Stimulated activated CD4-positive, alpha-beta T cell treated with anti-CD3 and anti-CD28 coated beads, Interleukin-15, amount 100 ng/mL, for 24 hours (primary cell): ENCODE data around the gene GRIN2D.
A peak's percentile ranks its signal among the peaks of the same experiment; 100 is the strongest.
"Not testable (repeated sequence)": the region's sequence is repeated elsewhere in the genome, so short reads cannot be mapped to it uniquely, and the experiment has no call there.

Experiments
- DNase-seq: peaks from one replicate; pipeline ENCODE4 v3.0.0-alpha.2; 2020

GRIN2D gene

GRCh38 chr19:48393559-48394330 is at the start of gene GRIN2D:
TSS of gene GRIN2D (plus strand) at chr19:48393668. CDS start at chr19:48398393, 4,725 bp downstream.
- DNase-seq = peak; percentile 32

DNA sequence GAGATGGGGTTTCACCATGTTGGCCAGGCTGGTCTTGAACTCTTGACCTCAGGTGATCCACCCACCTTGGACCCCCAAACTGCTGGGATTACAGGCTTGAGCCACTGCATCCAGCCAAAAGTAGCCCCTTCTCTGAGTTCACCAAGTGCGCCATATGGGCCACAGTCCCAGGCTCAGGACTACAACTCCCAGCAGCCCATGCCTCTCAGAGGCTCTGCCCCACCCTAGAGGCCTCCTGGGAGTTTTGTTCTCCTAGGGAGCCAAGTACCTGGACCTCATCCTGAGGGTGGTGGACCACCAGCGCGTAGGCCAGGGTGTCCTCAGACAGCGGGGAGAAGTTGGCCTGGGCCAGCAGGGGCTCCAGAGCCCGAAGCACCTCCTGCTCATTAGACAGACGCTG is 48.6 kb upstream of the GRIN2D start:
- DNase-seq = no peak

GRCh38 chr19:48346191-48346590 is 47.3 kb upstream of the GRIN2D start:
- DNase-seq = no peak

DNA sequence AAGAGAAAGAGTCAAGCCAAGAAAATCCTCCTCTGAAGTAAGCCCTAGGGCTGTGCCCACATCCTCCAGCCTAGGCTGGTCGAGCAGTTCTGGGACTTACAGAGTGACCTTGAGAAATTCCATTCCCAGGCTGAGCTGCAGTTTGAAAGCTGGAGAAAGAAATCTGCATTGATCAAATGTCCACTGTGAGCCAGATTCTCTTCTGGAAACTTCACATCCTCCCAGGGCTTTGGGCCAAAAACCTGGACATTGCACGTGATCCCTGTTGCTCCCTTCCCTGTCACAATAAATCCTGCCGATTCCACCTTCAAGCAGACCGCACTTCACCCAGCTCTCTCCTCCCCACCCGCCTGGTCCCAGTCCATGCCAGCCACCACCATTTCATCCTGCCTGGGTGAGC is 45.4 kb upstream of the GRIN2D start:
- no peak for DNase-seq

- DNase-seq = no peak
Measured at GRCh38 chr19:48348737-48349136, 44.7 kb upstream of the GRIN2D start.

DNA sequence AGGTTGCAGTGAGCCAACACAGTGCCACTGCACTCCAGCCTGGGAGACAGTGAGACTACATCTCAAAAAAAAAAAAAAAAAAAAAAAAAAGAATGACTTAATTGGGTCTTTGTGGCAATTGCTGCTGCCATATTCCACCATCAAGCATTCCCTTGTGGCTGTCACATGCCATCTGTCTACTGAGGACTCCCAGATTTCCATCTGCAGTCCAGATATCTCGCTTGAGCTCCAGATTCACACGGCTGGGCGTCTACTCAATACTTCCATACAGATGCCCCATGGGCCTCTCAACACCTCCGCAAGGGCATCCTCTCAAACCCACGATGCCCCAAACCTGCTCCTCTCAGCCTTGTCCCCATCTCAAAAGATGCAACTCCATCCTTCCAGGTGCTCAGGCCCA is 42.6 kb upstream of the GRIN2D start:
- DNase-seq = no peak

DNA sequence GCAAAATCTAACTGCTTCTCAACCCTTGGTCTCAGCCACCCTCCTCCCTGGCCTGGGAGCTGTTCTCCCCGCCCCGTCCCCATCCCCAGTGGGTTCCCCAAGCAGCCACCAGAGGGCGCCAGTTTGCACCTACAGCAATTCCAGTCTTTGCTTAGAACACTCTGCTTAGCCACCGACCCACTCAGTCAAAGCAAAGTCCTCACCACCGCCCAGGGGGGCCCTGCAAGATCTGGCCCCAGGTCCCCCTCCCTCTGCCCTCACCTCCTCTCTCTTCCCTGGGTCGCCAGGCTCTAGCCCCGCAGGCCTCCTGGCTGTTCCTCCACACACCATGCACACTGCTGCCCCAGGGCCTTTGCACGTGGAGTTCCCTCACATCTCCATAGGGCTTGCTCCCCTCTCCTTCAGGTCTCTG is 42.1 kb upstream of the GRIN2D start:
- peak; percentile 88 for DNase-seq

DNA sequence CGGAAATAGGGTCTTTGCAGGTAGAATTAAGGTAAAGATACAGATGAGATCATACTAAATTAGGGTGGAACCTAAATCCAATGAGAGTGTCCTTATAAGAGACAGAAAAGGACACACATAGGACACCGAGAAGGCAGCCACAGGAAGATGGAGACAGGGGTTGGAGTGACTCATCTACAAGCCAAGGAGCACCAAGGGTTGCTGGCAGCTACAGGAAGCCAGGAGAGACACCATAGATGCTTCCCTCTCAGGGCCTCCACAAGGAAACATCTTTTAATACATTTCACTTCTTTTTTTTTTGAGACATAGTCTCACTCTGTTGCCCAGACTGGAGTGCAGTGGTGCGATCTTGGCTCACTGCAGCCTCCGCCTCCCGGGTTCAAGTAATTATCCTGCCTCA is 39.8 kb upstream of the GRIN2D start:
- no peak for DNase-seq

DNA sequence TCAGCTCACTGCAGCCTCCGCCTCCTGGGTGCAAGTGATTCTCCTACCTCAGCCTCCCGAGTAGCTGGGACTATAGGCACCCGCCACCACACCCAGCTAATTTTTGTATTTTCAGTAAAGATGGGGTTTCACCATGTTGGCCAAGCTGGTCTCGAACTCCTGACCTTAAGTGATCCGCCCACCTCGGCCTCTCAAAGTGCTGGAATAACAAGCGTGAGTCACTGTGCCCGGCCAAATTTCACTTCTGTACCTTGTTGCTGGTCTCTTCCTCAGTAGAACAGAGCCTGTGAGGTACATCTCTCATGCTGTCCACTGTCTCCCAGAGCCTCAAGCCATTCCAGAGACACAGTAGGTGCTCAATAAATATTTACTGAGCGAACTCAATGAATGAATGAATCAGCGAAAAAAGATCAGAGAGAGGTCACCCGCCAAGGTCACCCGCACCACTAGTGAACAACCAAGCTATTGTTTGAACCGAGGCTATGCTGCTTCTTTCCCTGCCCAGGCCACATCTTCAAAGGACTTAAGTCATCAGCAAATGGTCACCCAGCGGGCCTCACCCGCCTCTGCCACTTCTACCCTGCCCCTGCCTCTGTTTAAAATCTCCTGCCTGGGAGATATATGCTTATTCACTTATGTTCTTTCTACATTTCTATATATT is 39.0 kb upstream of the GRIN2D start:
- no peak for DNase-seq

GRCh38 chr19:48355365-48355954 is 38.0 kb upstream of the GRIN2D start:
- no peak for DNase-seq

DNA sequence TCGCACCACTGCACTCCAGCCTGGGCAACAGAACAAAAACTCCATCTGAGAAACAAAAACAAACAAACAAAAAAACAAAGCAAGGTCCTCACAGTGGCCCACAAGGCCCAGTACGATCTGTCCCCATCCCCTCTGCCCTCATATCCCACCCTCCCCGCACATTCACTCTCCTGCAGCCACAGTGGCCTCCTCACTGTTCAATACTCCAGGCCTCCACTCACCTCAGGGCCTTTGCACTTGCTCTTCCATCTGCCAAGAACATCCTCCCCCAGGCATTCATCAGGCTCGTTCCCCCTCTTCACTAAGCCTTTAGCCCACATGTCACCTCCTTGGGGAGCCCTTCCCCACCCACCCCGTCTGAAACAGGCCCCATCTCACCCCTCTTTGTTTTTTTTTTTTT is 34.3 kb upstream of the GRIN2D start:
- DNase-seq = no peak

DNA sequence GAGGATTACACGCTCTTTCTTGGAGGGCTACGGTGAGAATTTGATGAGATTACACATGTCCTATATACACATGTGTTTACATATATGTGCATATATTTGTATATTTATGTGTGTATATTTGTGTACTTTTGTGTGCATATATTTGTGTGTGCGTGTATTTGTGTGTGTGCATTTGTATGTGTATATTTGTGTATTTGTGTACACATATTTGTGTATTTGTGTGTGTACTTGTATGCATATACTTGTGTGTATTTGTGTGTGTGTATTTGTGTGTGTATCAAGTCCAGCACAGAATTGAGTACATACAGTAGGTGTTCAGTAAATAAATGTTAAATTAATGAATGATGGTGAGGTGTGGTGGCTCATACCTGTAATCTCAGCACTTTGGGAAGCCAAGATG is 31.6 kb upstream of the GRIN2D start:
- DNase-seq = no peak

- peak; percentile 95 for DNase-seq
Measured at GRCh38 chr19:48362716-48363499, 30.6 kb upstream of the GRIN2D start.

DNA sequence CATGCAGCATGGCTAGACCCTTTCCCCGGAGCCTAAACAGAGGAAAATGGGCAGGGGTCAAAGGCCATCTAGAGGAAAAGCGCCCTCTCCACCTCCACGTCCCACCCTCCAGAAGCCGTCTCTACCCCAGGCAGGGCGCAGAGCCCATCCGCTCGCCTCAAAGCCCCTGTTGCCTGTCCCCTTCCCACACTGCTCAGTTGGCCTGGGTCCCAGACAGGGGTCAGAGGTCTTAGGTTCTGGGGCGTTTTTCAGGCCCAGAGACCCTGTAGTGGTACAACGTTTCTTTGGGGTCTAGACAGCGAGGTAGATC is 30.0 kb upstream of the GRIN2D start:
- no peak for DNase-seq

GRCh38 chr19:48363810-48364597 is 29.5 kb upstream of the GRIN2D start, which contains the start of the genes SYNGR4 and TMEM143:
TSS of gene SYNGR4 (plus strand) at chr19:48364367. CDS start at chr19:48365843, 1,476 bp downstream.
TSS of gene TMEM143 (minus strand) at chr19:48363940. CDS start at chr19:48363920, 20 bp downstream.
- DNase-seq = peak; percentile 97

- DNase-seq = no peak
Measured at GRCh38 chr19:48364598-48365348, 28.7 kb upstream of the GRIN2D start.

- no peak for DNase-seq
Measured at GRCh38 chr19:48365602-48366001, 27.9 kb upstream of the GRIN2D start.

DNA sequence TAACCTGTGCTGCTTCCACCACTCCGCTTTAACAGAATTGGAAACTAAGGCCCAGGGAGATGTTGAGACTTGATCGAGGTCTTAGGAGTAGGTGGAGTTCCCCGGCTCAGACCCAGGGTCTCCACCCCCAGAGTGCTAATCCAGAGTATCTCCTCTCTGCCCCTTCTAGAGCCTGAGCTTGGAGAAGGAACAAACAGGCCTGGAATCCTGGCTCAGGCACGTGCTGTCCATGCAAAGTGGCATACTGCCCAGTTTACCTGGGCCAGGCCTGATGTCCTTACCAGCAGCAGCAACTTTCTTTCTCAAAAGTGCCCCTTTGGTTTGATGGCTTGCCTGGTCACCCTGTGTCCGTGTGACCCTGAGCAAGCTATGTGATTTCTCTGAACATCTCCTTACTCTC is 25.6 kb upstream of the GRIN2D start:
- no peak for DNase-seq

GRCh38 chr19:48368936-48369335 is 24.5 kb upstream of the GRIN2D start:
- no peak for DNase-seq

GRCh38 chr19:48370955-48371354 is 22.5 kb upstream of the GRIN2D start:
- DNase-seq = no peak

DNA sequence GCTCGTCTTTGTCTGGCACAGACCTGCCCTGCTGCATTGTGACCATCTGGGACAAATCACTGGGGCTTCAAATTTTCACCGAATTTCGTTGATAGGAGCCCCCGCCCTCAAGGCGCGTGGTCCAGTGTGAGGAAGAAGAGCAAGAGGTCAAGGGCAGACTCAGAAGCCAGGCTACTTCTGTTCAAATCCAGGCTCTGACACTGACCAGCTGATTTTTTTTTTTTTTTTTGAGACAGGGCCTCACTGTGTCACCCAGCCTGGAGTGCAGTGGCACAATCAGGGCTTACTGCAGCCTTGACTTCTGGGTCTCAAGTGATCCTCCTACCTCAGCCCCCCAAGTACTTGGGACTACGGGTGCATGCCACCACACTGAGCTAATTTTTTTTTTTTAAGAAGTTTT is 22.1 kb upstream of the GRIN2D start:
- DNase-seq = no peak

- not testable (repeated sequence) for DNase-seq
Measured at GRCh38 chr19:48371771-48372170, 21.7 kb upstream of the GRIN2D start.
